MG63 (cell line): ENCODE results near the gene RNASE7. TPM values are rescaled to one million over a fixed set of nuclear protein-coding genes. Genes with fewer than 3 reads are reported as not detected.

ENCODE experiments used
- DNase-seq: peaks from one replicate; pipeline ENCODE4 v3.0.0-alpha.2; 2020
- H3K27me3 ChIP-seq: fragments of 250-450 bp; sonication (Bioruptor Pico); 2 replicates; pipeline ENCODE4 v1.5.1; 2020; ENCODE audit warnings: mild to moderate bottlenecking, moderate library complexity
- H3K36me3 ChIP-seq: fragments of 250-450 bp; sonication (Bioruptor Pico); 2 replicates; pipeline ENCODE4 v1.5.1; 2020; ENCODE audit warnings: mild to moderate bottlenecking, moderate library complexity
- H3K4me3 ChIP-seq: fragments of 250-450 bp; sonication (Bioruptor Pico); 2 replicates; pipeline ENCODE4 v1.5.1; 2020; ENCODE audit warnings: mild to moderate bottlenecking, moderate library complexity
- H3K9me3 ChIP-seq: fragments of 250-450 bp; sonication (Bioruptor Pico); 2 replicates; pipeline ENCODE4 v1.5.1; 2020; ENCODE audit warnings: mild to moderate bottlenecking, moderate library complexity
- total RNA-seq: library from RNA; depleted of rRNA; stranded (reverse); fragments of >200 nt; shearing (Covaris generic); gene quantifications from 2 replicates; pipeline ENCODE4 v1.2.3, GENCODE V29; 2014; ENCODE audit warnings: low replicate concordance

Gene RNASE7
- total RNA-seq, 1 experiment from 2014 or later = not detected

GRCh38 chr14:21054768-21055145 is 12.6 kb downstream of the RNASE7 start:
- Histone ChIP-seq H3K4me3 (no peak overlapping the region), H3K9me3 (no peaks in the 10 kb centered on the region), H3K27me3 (no peaks in the 10 kb centered on the region), H3K36me3 (no peaks in the 10 kb centered on the region)
- no peak for DNase-seq

- Histone ChIP-seq H3K27me3 (no peaks in the 10 kb centered on the region), H3K4me3 (no peak overlapping the region), H3K36me3 (no peaks in the 10 kb centered on the region), H3K9me3 (no peaks in the 10 kb centered on the region)
- peak; percentile 16 for DNase-seq
Measured at GRCh38 chr14:21055432-21056117, 13.4 kb downstream of the RNASE7 start.

DNA sequence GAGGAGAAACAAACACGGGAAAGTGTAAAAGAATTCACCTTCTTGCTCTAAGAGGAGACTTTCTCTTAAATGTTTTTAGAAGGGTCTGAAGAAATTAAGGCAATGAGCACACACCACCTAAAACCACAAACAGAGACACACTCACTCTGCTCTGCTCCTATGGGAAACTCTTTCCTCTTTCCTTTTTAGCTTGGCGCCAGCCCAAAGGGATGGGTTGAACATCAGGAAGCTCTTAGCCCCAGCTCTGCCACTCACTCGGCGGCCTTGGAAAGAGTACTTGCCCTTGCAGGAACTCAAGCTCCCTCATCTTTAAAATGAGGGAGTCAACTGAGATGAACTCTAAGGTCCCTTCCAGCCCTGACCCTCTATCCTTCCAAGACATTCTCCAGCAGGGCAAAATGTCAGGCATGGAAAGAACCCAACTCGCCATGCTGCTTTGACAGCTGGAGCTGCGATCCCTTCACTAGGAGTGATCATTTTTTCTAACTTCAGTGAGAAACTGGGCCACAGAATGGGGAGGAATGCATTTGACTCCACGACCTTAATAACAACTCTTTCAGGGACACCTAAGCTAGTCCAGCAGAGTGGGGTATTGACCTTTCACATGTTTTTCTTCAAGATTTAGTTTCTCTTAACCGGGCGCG is 14.5 kb downstream of the RNASE7 start:
- Histone ChIP-seq H3K9me3 (no peaks in the 10 kb centered on the region), H3K36me3 (no peaks in the 10 kb centered on the region), H3K27me3 (no peaks in the 10 kb centered on the region), H3K4me3 (no peak overlapping the region)
- DNase-seq = peak; percentile 11

- H3K9me3 ChIP-seq = no peaks in the 10 kb centered on the region
- no peak within 1 kb of the TSS for H3K4me3 ChIP-seq
- no peaks in the 10 kb centered on the region for H3K27me3 ChIP-seq
- no peaks in the 10 kb centered on the region for H3K36me3 ChIP-seq
- DNase-seq = peak; percentile 36
Measured at GRCh38 chr14:21057803-21058675, 15.9 kb downstream of the RNASE7 start, which contains the start of gene RNASE8. RNASE8 (plus strand) TSS chr14:21057822; CDS start chr14:21057893, 71 bp downstream.

- no peaks in the 10 kb centered on the region for H3K36me3 ChIP-seq
- H3K27me3 ChIP-seq = no peaks in the 10 kb centered on the region
- no peak for DNase-seq
Measured at GRCh38 chr14:21058903-21059302, 16.7 kb downstream of the RNASE7 start.

DNA sequence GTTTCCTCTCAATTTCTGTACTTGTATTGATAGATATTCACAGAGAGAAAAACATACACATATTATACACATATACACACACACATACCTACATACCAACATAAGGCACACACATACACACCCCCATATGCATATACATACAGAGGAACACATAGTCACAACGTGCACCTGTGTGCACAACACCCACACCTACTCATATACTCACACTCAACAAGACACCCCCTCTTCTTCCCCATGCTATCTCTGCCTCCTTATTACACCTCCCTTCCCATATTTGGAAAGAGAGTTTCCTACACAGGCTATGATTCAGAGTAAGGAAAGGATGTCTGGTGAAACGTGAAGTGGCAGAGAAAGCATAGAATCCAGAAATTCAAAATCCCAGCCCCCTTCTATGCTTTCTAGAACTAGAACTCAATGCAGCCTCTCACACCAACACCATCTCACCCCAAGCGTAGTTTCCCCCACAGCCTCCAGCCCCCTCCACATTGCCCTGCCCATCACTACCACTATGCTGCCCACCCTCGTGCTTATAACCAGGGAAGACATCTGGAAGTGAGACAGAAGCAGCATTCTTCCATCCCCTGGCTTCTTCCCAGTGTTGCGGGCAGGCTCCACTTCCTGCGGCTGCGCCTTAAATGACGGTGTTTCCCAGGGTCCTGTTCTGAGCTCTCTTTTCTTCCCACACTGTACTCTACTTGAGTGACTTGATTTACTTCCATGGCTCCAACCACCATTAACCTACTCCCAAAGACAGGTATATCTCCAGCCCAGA is 17.9 kb downstream of the RNASE7 start:
- H3K4me3 ChIP-seq = no peak overlapping the region
- no peak for DNase-seq
- H3K27me3 ChIP-seq = no peaks in the 10 kb centered on the region
- H3K36me3 ChIP-seq = no peaks in the 10 kb centered on the region
- no peaks in the 10 kb centered on the region for H3K9me3 ChIP-seq

More at GRCh38 chr14:21058903-21059302, 16.7 kb downstream of the RNASE7 start:
- Histone ChIP-seq H3K9me3 (no peaks in the 10 kb centered on the region), H3K4me3 (no peak overlapping the region)

DNA sequence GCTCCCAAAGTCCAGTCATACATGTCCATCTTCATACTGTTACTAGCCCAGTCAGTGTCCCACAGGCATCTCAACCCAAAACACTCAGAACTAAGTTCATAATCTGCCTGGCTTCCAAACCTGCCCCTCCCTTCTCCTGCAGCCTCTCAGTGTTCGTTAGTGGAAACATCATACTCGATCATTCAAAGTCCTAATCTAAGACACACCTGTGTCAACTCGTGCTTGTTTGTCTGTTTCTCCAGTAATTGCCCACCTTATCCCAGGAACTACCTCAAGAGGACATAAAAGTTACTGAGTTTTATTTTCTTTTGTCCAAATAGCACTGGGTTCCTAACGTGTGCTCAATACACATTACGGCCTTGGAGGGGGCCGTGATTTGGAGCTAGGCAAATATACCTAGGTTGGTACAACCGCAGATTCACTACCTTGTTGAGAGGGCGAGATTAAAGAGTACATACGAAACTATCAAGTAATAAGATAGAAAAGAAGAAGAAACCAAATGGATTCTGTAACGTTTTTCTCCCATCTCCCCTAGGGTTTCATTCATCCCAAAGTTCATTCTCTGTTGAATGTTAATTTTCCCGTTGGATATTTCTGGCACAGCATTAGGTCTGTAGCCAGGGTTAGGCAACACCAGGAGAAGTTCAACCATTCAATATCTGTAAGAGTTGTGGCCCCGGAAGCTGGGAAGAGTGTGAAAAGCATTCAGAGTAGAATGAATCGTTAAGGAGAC is 18.6 kb downstream of the RNASE7 start:
- no peak overlapping the region for H3K4me3 ChIP-seq
- H3K9me3 ChIP-seq = no peaks in the 10 kb centered on the region
- H3K36me3 ChIP-seq = no peaks in the 10 kb centered on the region
- H3K27me3 ChIP-seq = no peaks in the 10 kb centered on the region
- DNase-seq = no peak

- no peaks in the 10 kb centered on the region for H3K36me3 ChIP-seq
- no peak overlapping the region for H3K4me3 ChIP-seq
- DNase-seq = no peak
- no peaks in the 10 kb centered on the region for H3K9me3 ChIP-seq
- no peaks in the 10 kb centered on the region for H3K27me3 ChIP-seq
Measured at GRCh38 chr14:21061347-21061668, 19.1 kb downstream of the RNASE7 start.

DNA sequence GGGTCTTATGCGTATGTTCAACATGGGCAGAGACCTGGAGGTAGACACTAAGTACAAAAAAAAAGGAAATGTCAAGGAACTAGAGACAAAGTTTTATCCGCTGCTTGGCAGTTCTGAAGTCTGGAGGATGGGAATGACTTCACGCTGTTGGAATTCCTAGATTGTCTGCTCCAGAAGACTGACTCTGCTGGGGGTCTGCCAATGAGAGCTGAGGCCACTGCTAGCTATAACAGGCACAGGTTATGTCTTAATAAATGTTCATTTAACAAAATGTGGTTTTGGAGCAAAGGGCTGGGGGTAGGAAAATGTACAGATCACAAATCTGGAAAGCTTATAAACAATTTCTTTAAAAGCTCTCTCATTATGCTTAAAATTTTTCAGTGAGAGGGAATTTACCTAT is 21.3 kb downstream of the RNASE7 start:
- H3K9me3 ChIP-seq = no peaks in the 10 kb centered on the region
- DNase-seq = peak; percentile 39
- no peak overlapping the region for H3K4me3 ChIP-seq
- no peaks in the 10 kb centered on the region for H3K36me3 ChIP-seq
- no peaks in the 10 kb centered on the region for H3K27me3 ChIP-seq

DNA sequence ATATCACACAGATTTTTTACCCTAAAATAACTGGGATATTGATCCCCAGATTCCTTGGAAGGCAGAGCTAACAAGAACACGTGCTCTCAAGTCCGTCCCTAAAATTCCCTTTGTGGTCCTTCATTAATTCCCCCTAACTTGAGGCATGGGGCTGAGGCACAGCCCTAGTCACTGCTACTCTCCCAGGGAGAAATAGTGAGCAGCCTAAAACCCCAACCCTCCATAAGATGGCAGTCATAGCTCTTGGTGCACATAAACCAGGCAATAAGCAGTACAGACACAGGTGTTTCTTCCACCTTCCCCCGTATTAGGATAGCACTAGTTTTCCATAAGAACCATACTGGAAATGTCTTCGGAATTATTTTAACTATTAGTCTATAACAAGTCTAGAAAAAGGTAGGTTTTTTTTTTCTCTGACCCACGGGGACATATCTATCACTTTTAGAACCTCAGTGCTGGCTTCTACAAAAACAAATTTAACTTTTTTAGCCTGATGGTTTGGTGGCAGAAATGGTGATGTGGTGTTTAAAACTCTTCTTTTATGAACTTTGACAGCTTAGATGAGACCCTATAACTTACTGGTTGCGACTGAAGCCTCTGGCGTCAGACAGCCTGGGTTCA is 24.8 kb downstream of the RNASE7 start:
- Histone ChIP-seq H3K36me3 (no peaks in the 10 kb centered on the region), H3K4me3 (no peak overlapping the region), H3K27me3 (no peaks in the 10 kb centered on the region), H3K9me3 (no peaks in the 10 kb centered on the region)
- no peak for DNase-seq

DNA sequence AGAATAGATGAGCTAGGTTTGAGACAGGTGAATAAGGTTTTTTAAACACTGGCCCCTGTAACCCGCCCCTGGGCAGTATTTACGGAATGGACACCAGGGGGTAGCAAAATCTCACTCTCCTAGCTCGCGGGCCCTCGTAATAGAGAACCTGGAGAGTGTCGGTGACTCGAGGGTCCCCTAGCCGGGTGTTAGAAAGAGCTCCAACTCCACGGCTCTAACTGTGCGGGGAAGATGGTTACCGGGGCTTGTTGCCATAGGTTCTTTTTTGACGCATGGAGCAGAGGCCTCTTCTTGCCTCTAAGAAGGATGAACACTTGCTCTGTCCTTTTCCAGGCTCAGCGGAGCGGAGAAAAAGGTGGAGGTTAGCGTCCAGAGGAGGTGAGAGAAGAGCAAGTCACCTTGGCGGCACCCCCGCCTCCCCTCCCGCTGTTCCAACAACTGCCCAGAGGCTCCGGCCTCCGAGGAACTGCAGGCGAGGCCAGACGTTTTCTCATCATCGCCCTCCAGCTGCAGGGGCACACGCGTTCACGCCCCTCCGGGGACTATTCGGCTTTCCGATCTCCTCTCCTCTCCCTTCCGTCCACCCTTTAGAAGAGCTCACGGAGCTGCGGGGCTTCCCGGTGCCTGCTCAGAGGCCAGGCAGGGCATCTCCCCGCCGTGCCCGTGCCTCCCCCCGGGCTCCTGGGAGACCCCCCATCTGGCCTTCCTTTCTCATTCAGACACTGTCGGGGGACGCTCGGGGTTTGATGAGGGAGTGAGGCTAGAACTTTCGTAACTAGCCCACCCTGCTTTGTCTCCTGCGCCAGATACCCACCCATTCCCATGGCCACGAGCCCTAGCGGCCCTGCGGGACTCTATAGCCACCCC is 26.6 kb downstream of the RNASE7 start:
- Histone ChIP-seq H3K4me3 (no peak overlapping the region), H3K36me3 (no peaks in the 10 kb centered on the region), H3K27me3 (no peaks in the 10 kb centered on the region), H3K9me3 (no peaks in the 10 kb centered on the region)
- DNase-seq = no peak

DNA sequence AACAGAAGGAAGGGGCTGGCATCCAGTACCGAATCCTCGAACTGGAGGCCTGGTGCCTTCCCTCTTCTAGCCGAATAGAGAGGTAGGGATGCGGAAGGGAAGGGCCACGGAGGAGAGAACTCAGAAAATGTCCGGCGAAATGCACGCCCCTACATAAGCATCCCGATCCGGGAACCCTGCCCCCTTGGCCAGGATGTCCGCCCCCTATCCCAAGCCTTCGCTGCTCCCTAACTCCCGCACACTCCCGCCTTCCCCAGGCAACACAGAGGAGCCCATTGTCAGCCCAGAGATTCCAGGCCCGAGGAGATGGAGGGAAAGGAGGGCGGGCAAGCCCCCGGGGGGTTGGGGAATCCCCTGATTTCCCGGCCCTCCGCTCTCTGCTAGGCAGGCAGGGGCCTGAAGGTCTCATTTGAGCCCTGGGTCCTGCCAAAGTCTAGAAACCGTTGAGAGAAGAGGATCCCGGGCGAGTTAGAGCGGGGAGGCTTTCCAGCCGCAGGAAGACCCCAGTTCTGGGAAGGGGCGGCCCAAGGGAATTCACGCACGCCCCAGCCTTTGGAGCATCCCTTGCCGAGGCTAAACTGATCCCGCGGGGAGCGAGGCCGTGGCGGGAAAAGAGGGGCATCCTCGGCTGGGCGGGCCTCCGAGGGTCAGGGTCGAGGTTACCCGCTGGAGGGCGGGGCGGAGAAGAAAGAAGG is 27.4 kb downstream of the RNASE7 start:
- Histone ChIP-seq H3K27me3 (no peaks in the 10 kb centered on the region), H3K9me3 (no peaks in the 10 kb centered on the region), H3K4me3 (peak overlapping the region; percentile 42), H3K36me3 (no peaks in the 10 kb centered on the region)
- no peak for DNase-seq

DNA sequence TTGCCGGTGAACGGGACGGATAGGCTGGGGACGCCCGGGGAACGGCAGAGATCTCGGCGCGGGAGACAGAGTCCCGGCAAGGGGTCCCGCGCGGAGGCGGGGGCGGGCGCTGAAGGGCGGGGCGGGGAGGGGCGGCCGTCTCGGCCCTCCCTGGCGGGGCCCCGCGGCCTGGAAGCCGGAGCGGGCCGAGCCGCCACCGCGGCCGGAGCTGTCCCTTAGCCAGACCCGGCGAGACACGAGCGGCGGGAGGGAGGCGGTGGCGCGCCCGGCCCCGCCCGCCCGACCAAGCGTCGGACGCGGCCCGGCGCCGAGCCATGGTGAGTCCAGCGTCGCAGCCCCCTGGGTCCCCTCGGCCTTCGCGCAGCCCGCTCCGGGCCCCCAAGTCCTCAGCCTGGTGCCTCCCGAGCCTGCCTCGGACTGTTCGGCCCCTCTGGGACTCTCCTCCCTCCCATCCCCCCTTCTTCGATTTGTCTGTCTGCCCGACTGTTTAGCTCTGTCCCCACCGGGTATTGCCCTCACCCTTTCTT is 28.0 kb downstream of the RNASE7 start, which contains the start of gene ARHGEF40:
Gene ARHGEF40, plus strand, starts transcription at position 222 of the 527 bp plus-strand sequence. Its CDS starts 93 bp downstream, at position 315.
- DNase-seq = peak; percentile 43

GRCh38 chr14:21070610-21071224 is 28.6 kb downstream of the RNASE7 start:
- no peaks in the 10 kb centered on the region for H3K27me3 ChIP-seq
- H3K36me3 ChIP-seq = no peaks in the 10 kb centered on the region
- peak overlapping the region; percentile 60 for H3K4me3 ChIP-seq
- peak; percentile 50 for DNase-seq
- no peaks in the 10 kb centered on the region for H3K9me3 ChIP-seq

More for the DNA sequence above, 28.0 kb downstream of the RNASE7 start, which contains the start of gene ARHGEF40:
- peak within 1 kb of the TSS; percentile 60 for H3K4me3 ChIP-seq
- no peaks in the 10 kb centered on the region for H3K27me3 ChIP-seq
- no peaks in the 10 kb centered on the region for H3K36me3 ChIP-seq
- no peaks in the 10 kb centered on the region for H3K9me3 ChIP-seq
